Chondrocyte (in vitro differentiated cells): ENCODE results near the gene ACTG2. TPM values are rescaled to one million over a fixed set of nuclear protein-coding genes. Genes with fewer than 3 reads are reported as not detected.

Experiments
- DNase-seq: peaks from one replicate; pipeline ENCODE4 v3.0.0; 2021; ENCODE audit warnings: mixed read lengths, low spot score
- H3K27ac Mint-ChIP-seq: one replicate; pipeline ENCODE4 v1.8.0; 2021; ENCODE audit warnings: mild to moderate bottlenecking, moderate library complexity, mixed read lengths; ENCODE audit not compliant: unreplicated experiment
- H3K27me3 Mint-ChIP-seq: 2 replicates; pipeline ENCODE4 v1.8.0; 2021; ENCODE audit warnings: low read depth, mixed read lengths
- H3K36me3 Mint-ChIP-seq: 2 replicates; pipeline ENCODE4 v1.8.0; 2021; ENCODE audit warnings: low read depth, mixed read lengths
- H3K4me1 Mint-ChIP-seq: 2 replicates; pipeline ENCODE4 v1.8.0; 2021; ENCODE audit warnings: low read depth, mild to moderate bottlenecking, mixed read lengths
- H3K4me3 Mint-ChIP-seq: one replicate; pipeline ENCODE4 v1.8.0; 2021; ENCODE audit warnings: mild to moderate bottlenecking, moderate library complexity, mixed read lengths; ENCODE audit not compliant: unreplicated experiment
- H3K9me3 Mint-ChIP-seq: 2 replicates; pipeline ENCODE4 v1.8.0; 2021; ENCODE audit warnings: low read depth, mixed read lengths
- total RNA-seq: library from RNA; stranded (reverse); gene quantifications from 3 replicates; pipeline ENCODE4 v1.2.1, GENCODE V29; 2021
- TF ChIP-seq, protein P1 (sequence below): fragments of 200-600 bp; sonication (generic); IDR thresholded peaks from 2 replicates; pipeline ENCODE4 v1.5.0; 2021; ENCODE audit warnings: antibody characterized with exemption, mild to moderate bottlenecking, moderate library complexity

The ACTG2 gene
- total RNA-seq, 1 donor from 2014 or later, result 1,480 TPM

DNA sequence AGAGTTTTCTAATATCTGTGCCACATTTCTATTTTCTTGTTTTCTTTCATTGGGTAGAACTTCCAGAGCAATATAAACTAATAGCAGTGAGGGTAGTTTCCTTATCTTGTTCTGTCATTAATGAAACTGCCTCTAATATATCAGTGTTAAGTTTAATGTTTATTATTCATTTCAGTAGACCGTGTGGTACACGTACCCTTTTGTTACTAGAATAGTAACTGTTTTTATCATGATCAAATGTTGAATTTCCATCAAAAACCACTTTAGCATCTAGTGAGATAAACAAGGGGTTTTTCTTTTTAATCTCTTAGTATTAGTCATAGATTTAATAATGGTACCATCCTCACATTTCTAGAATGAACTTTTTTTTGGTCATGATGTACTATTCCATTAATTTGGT lies 49.9 kb downstream of the ACTG2 start:
- H3K36me3 Mint-ChIP-seq, result peaks cover 14% of the 10 kb centered on the region
- H3K9me3 Mint-ChIP-seq, result no peaks in the 10 kb centered on the region
- no peak for DNase-seq
- no peak overlapping the region for H3K27ac Mint-ChIP-seq
- H3K27me3 Mint-ChIP-seq, result no peaks in the 10 kb centered on the region
- peaks cover 37% of the 10 kb centered on the region for H3K4me1 Mint-ChIP-seq
- H3K4me3 Mint-ChIP-seq, result no peak overlapping the region
- TF ChIP-seq, protein P1, sequence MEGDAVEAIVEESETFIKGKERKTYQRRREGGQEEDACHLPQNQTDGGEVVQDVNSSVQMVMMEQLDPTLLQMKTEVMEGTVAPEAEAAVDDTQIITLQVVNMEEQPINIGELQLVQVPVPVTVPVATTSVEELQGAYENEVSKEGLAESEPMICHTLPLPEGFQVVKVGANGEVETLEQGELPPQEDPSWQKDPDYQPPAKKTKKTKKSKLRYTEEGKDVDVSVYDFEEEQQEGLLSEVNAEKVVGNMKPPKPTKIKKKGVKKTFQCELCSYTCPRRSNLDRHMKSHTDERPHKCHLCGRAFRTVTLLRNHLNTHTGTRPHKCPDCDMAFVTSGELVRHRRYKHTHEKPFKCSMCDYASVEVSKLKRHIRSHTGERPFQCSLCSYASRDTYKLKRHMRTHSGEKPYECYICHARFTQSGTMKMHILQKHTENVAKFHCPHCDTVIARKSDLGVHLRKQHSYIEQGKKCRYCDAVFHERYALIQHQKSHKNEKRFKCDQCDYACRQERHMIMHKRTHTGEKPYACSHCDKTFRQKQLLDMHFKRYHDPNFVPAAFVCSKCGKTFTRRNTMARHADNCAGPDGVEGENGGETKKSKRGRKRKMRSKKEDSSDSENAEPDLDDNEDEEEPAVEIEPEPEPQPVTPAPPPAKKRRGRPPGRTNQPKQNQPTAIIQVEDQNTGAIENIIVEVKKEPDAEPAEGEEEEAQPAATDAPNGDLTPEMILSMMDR, result no peak

DNA sequence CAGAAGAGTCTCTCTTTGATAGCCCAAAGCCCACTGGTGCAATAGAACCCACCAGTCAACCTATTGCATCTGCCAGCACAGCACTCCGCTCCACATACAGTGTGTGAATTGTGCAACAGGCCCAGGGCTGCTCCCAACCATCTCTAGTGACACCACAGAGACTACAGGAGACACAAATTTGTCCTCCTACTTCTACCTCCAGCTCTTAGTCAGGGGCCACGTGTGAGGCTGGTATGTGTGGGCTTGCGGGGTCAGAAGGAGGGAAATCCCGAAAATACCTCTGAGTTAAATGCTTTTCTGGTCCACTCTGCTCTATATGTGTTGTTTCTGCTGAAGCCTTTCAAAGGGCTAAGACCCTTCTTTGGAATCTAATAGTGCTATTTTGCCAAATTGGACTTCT lies 51.9 kb downstream of the ACTG2 start:
- Mint-ChIP-seq H3K27ac (no peak overlapping the region), H3K27me3 (no peaks in the 10 kb centered on the region), H3K9me3 (no peaks in the 10 kb centered on the region), H3K36me3 (peaks cover 22% of the 10 kb centered on the region), H3K4me1 (peaks cover 17% of the 10 kb centered on the region), H3K4me3 (no peak overlapping the region)
- no peak for DNase-seq
- TF ChIP-seq, protein P1, result no peak

DNA sequence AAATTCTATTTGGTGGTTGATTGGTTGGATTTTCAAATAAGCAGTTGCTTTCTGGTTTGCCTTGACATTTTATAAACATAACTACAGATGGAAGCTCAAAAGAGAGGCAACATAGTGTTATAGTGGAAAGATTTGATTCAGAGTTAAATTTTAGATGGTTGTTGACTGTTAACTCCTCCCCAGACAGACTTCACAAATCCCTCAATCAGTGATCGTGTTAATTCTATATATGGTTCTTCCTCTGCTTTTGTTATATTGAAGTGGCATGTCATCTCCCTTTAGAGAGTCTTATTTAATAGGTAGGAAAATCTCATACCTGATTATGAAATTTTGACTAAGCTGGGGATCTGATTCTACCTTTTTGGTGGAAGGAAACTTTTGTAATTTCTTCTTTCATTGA lies 53.4 kb downstream of the ACTG2 start:
- Mint-ChIP-seq H3K27me3 (no peaks in the 10 kb centered on the region), H3K4me3 (no peak overlapping the region), H3K4me1 (peaks cover 8% of the 10 kb centered on the region), H3K9me3 (no peaks in the 10 kb centered on the region), H3K27ac (no peak overlapping the region), H3K36me3 (peaks cover 33% of the 10 kb centered on the region)
- no peak for DNase-seq
- TF ChIP-seq, protein P1, result no peak

DNA sequence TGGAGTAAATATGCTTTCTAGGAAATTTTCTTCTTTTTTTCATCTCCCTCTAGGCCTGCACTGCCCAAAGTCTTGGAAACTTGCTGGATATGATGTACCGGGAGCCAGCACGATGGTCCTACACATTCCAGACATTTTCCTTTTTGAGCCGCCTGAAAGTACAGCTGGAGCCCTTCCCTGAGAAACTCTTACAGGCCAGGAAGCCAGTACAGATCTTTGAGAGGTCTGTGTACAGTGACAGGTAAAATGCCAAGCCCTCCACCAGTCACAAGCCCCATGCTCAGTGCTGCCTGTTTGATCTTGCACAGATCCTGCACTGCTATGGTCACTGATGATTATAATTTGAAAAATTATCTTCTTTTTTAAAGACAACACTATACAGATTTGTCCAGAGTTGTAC lies 53.9 kb downstream of the ACTG2 start:
- no peak overlapping the region for H3K27ac Mint-ChIP-seq
- TF ChIP-seq, protein P1, result no peak
- peaks cover 8% of the 10 kb centered on the region for H3K4me1 Mint-ChIP-seq
- no peak overlapping the region for H3K4me3 Mint-ChIP-seq
- H3K9me3 Mint-ChIP-seq, result no peaks in the 10 kb centered on the region
- no peak for DNase-seq
- H3K36me3 Mint-ChIP-seq, result peaks cover 38% of the 10 kb centered on the region
- no peaks in the 10 kb centered on the region for H3K27me3 Mint-ChIP-seq

DNA sequence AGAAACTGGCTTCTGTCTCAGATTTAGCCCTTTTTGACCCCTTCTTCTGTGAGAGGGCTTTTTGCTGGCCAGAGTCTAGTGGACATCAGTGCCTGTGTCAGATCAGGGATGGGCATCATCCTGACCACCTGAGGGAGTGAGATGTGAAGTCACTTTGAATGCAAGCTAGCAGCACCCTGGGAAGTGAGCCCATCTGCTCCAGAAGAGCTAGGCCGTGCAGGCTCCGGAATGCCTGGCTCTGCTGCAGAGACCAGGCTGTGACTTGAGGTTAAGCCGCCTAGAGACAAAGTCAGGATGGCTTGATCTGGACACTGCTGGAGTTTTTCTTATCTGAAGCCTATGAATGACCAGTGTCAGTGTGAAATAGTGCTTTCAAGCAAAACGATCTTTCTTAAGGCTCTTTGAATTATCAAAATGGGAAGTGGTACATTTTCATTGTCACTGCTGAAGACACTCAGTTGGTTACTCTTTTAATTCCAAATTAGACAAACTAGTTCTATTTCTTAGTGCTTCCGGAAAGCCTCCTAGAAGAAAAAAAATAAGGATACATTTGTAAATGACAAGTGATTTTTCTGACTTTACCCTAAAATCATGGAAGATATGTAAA lies 54.7 kb downstream of the ACTG2 start:
- Mint-ChIP-seq H3K4me1 (peaks cover 13% of the 10 kb centered on the region), H3K36me3 (peaks cover 45% of the 10 kb centered on the region), H3K27ac (no peak overlapping the region), H3K27me3 (no peaks in the 10 kb centered on the region), H3K9me3 (no peaks in the 10 kb centered on the region), H3K4me3 (no peak overlapping the region)
- TF ChIP-seq, protein P1, result no peak
- DNase-seq, result no peak
